ENCODE measurements around the gene RNF217. TPM values are rescaled to one million over a fixed set of nuclear protein-coding genes. Genes with fewer than 3 reads are reported as not detected.

RNF217 gene
- total and polyA plus RNA-seq, 2 of the 8 experiments (the other 6 are each of a cell fraction or from before 2014, with no cell fraction given) = 2.0 to 8.9 TPM

DNA sequence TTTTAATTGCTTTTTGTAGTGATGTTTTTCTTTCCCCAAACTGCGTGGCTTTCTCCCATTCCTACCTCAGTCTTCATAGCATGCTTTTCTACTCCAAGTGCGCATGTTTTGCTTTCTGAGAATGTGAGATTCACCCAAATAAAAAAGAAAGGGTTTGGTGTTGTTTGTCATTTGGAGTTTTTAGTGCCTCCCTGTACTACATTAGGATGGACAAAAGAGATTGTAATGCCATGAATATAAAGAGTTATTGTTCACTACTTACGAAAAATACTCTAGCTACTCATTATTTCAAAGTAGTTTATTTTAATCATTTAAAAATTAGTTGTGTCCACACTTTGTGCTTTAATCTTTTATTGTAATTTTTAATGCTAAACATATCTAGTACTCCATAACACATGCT, 81.8 kb downstream of the RNF217 start:
- no peak overlapping the region for H3K18ac ChIP-seq (ENCODE audit: extremely low read depth, low read length)
- no peak overlapping the region for H3K56ac ChIP-seq (replicated peaks; ENCODE audit: insufficient read length, low read depth, low read length)
- ChIA-PET POLR2A (ENCODE audit: partially characterized antibody) (no interaction called here), CTCF (ENCODE audit: partially characterized antibody) (interaction anchor here (1.4 kb wide), 1 partner anchor 24 kb away, joined by 4 read pairs; no protein-coding TSS in a partner anchor)
- no peak overlapping the region for H3K4me2 ChIP-seq (ENCODE audit: insufficient read depth in 1 of 2, low read depth in 2 of 2, low read length in 2 of 2)
- no peaks in the 10 kb centered on the region for H3K9me3 ChIP-seq (ENCODE audit: insufficient read depth in 2 of 2, low read depth in 1 of 2, low read length in 1 of 2)
- no peak overlapping the region for H2AFZ ChIP-seq (ENCODE audit: low read length)
- no peaks in the 10 kb centered on the region for H3K79me2 ChIP-seq (ENCODE audit: control insufficient read depth in 1 of 2, insufficient read depth in 2 of 2, low read length in 2 of 2)
- H3K9ac ChIP-seq (replicated peaks in 1 of 4; ENCODE audit: extremely low read depth in 1 of 4, low read depth in 3 of 4, low read length in 3 of 4) = no peak overlapping the region
- H3K4me3 ChIP-seq (ENCODE audit: extremely low read depth in 1 of 4, insufficient read depth in 2 of 4, low read depth in 3 of 4, low read length in 4 of 4) = no peak overlapping the region
- H3K23ac ChIP-seq (ENCODE audit: insufficient read length) = no peak overlapping the region
- H3K23me2 ChIP-seq (ENCODE audit: low read depth, low read length) = no peaks in the 10 kb centered on the region
- H3K14ac ChIP-seq (ENCODE audit: insufficient read length) = no peak overlapping the region
- no peaks in the 10 kb centered on the region for H3K79me1 ChIP-seq (ENCODE audit: low read depth, low read length)
- no peak overlapping the region for H4K5ac ChIP-seq (ENCODE audit: insufficient read length, low read depth, low read length)
- H3K27me3 ChIP-seq (replicated peaks in 1 of 4; ENCODE audit: control insufficient read depth in 3 of 4, extremely low read depth in 1 of 4, insufficient read depth in 3 of 4, low read length in 3 of 4) = no peaks in the 10 kb centered on the region
- 69% methylated on average over 3 of the region's 3 CpGs; no CpG with 5 or more reads in 1 of the 2 experiments for WGBS, 2 experiments (ENCODE audit: extremely low coverage in 1 of 2, insufficient coverage in 1 of 2, insufficient read length in 1 of 2, insufficient replicate concordance in 2 of 2, low coverage in 1 of 2, low lambda C conversion rate in 2 of 2, missing lambda C conversion rate in 1 of 2)
- TF ChIP-seq PHF8 (conservative IDR thresholded peaks at IDR 0.05; ENCODE audit: low read depth, low read length) = no peak
- no peak for TF ChIP-seq CHD1 (IDR thresholded peaks at IDR 0.05; ENCODE audit: low read depth, low read length)
- no peak for TF ChIP-seq BACH1 (IDR thresholded peaks at IDR 0.05; ENCODE audit: low read length)
- TF ChIP-seq SUZ12 (IDR thresholded peaks at IDR 0.05; ENCODE audit: low read length) = no peak
- TF ChIP-seq POLR2AphosphoS5 (IDR thresholded peaks at IDR 0.05; ENCODE audit: low read depth, low read length) = no peak
- no peak for TF ChIP-seq SIRT6 (IDR thresholded peaks at IDR 0.05; ENCODE audit: low read length)
- no peak for TF ChIP-seq SIN3A (conservative IDR thresholded peaks at IDR 0.05 in 1 of 2, IDR thresholded peaks at IDR 0.05 in 1 of 2; ENCODE audit: low read depth in 1 of 2, low read length in 2 of 2)
- no peak for TF ChIP-seq SRF (IDR thresholded peaks at IDR 0.05; ENCODE audit: low read depth, low read length)
- TF ChIP-seq CEBPB (IDR thresholded peaks at IDR 0.05; ENCODE audit: low read depth, low read length) = no peak
- TF ChIP-seq EZH2 (IDR thresholded peaks at IDR 0.05; ENCODE audit: low read depth, low read length, severe bottlenecking) = no peak
- TF ChIP-seq, protein P1, sequence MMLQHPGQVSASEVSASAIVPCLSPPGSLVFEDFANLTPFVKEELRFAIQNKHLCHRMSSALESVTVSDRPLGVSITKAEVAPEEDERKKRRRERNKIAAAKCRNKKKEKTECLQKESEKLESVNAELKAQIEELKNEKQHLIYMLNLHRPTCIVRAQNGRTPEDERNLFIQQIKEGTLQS (IDR thresholded peaks at IDR 0.05; ENCODE audit: insufficient read depth, low read depth, low read length) = no peak
- TF ChIP-seq FOSL1 (IDR thresholded peaks at IDR 0.05; ENCODE audit: insufficient read depth, low read depth, low read length) = no peak
- no peaks in the 10 kb centered on the region for H4K20me1 ChIP-seq (replicated peaks in 1 of 2; ENCODE audit: control insufficient read depth in 1 of 2, insufficient read depth in 2 of 2, low read length in 2 of 2)
- FAIRE-seq (no peak), DNase-seq (ENCODE audit: low read depth in 1 of 2, low spot score in 2 of 2) (no peak)
- H3K27ac ChIP-seq (ENCODE audit: low read depth, low read length) = no peak overlapping the region
- H3K4ac ChIP-seq (replicated peaks; ENCODE audit: insufficient read length, low read depth, low read length) = no peak overlapping the region
- H3K36me3 ChIP-seq (ENCODE audit: control insufficient read depth in 2 of 4, insufficient read depth in 4 of 4, low read length in 3 of 4) = no peaks in the 10 kb centered on the region
- no peak overlapping the region for H2BK20ac ChIP-seq (ENCODE audit: low read length)
- no peak overlapping the region for H2BK5ac ChIP-seq (ENCODE audit: low read depth, low read length)
- H2BK120ac ChIP-seq (replicated peaks; ENCODE audit: low read depth, low read length) = no peak overlapping the region
- no peak overlapping the region for H4K91ac ChIP-seq (replicated peaks; ENCODE audit: insufficient read length, low read length)
- H2BK15ac ChIP-seq (ENCODE audit: low read length) = no peak overlapping the region
- no peak overlapping the region for H4K8ac ChIP-seq (ENCODE audit: extremely low read depth, insufficient read depth, low read length)
- peaks cover 0 to 7% (median under 1%) of the 10 kb centered on the region in 4 experiments; a peak in 4 of 7 replicates for H3K4me1 ChIP-seq (replicated peaks in 1 of 4; ENCODE audit: control insufficient read depth in 3 of 4, insufficient read depth in 4 of 4, low read length in 3 of 4)
- H2AK5ac ChIP-seq (ENCODE audit: low read depth, low read length) = no peak overlapping the region
- no peak overlapping the region for H2BK12ac ChIP-seq (ENCODE audit: low read depth, low read length)

Data from H1 (cell line).